Measurements from ENCODE around the gene CTSZ. TPM values are rescaled to one million over a fixed set of nuclear protein-coding genes. Genes with fewer than 3 reads are reported as not detected.
A peak's percentile ranks its signal among the peaks of the same experiment; 100 is the strongest.

CTSZ gene
- polyA plus RNA-seq, 2 of the 4 experiments (the other 2 are of a cell fraction): 115 to 156 TPM

GRCh38 chr20:59008715-59009336 is 1.8 kb upstream of the CTSZ start:
- H3K4me3 ChIP-seq: no peak overlapping the region
- WGBS (ENCODE audit: missing lambda C conversion rate): 87% methylated on average over 8 of the region's 8 CpGs
- DNase-seq (ENCODE audit: low read depth in 1 of 2, low spot score in 1 of 2) (no peak), FAIRE-seq (no peak), ATAC-seq (no peak)
- no peak overlapping the region for H3K4me2 ChIP-seq
- no peaks in the 10 kb centered on the region for H3K9me3 ChIP-seq
- CTCF ChIA-PET: interaction anchor here (1.2 to 2.4 kb wide), 4 partner anchors 12 to 447 kb away, joined by 3 to 7 read pairs (median 4); partner anchors contain the start of gene STX16
- H3K27ac ChIP-seq: no peak overlapping the region
- POLR2A ChIA-PET: no interaction called here
- no peak for TF ChIP-seq ZC3H11A (IDR thresholded peaks at IDR 0.05)
- TF ChIP-seq NFE2L2 (conservative IDR thresholded peaks at IDR 0.05; ENCODE audit: low read length): no peak
- no peak for TF ChIP-seq CTCF (IDR thresholded peaks at IDR 0.05)
- no peak for TF ChIP-seq EHF (CRISPR knock-in tag; IDR thresholded peaks at IDR 0.05)
- no peak for TF ChIP-seq ZNF302 (CRISPR knock-in tag; IDR thresholded peaks at IDR 0.05)
- no peak for TF ChIP-seq CEBPB (IDR thresholded peaks at IDR 0.05)
- no peak for TF ChIP-seq MAZ (IDR thresholded peaks at IDR 0.05; ENCODE audit: borderline replicate concordance, low read depth, low read length)
- H3K4me1 ChIP-seq: peaks cover 21% of the 10 kb centered on the region

GRCh38 chr20:59007665-59008511 is 834 bp upstream of the CTSZ start:
- Histone ChIP-seq H3K4me3 (peak overlapping the region; percentile 99), H3K4me1 (peaks cover 21% of the 10 kb centered on the region), H3K27ac (peak overlapping the region; percentile 75 to 98), H3K4me2 (peak overlapping the region; percentile 76), H3K9me3 (no peaks in the 10 kb centered on the region)
- DNase-seq (ENCODE audit: low read depth in 1 of 2, low spot score in 1 of 2): no peak
- no peak for ATAC-seq
- WGBS (ENCODE audit: missing lambda C conversion rate): 84% methylated on average over 20 of the region's 24 CpGs
- CTCF ChIA-PET: interaction anchor here (0.6 to 2.4 kb wide), 3 partner anchors 14 to 448 kb away, joined by 3 to 7 read pairs (median 3); partner anchors contain the start of gene STX16
- no peak for TF ChIP-seq RNF2 (IDR thresholded peaks at IDR 0.05; ENCODE audit: borderline replicate concordance, low read depth)
- no peak for TF ChIP-seq KDM1A (IDR thresholded peaks at IDR 0.05; ENCODE audit: low read depth)
- TF ChIP-seq EP300 (IDR thresholded peaks at IDR 0.05): no peak
- no peak for TF ChIP-seq JUN (IDR thresholded peaks at IDR 0.05)
- TF ChIP-seq BCL3 (IDR thresholded peaks at IDR 0.05): no peak
- TF ChIP-seq JUNB (IDR thresholded peaks at IDR 0.05): no peak
- TF ChIP-seq REST (IDR thresholded peaks at IDR 0.05): no peak
- no peak for TF ChIP-seq ZC3H11A (IDR thresholded peaks at IDR 0.05)
- TF ChIP-seq KDM5A (IDR thresholded peaks at IDR 0.05): no peak
- TF ChIP-seq NFE2L2 (conservative IDR thresholded peaks at IDR 0.05; ENCODE audit: low read length): no peak
- no peak for TF ChIP-seq MAX (IDR thresholded peaks at IDR 0.05)
- no peak for TF ChIP-seq MAFK (IDR thresholded peaks at IDR 0.05; ENCODE audit: partially characterized antibody)
- TF ChIP-seq MAZ (IDR thresholded peaks at IDR 0.05; ENCODE audit: borderline replicate concordance, low read depth, low read length): no peak
- no peak for FAIRE-seq
- POLR2A ChIA-PET: no interaction called here
